LNCaP clone FGC (cell line): ENCODE measurements around the gene NOTCH1.
A peak's percentile ranks its signal among the peaks of the same experiment; 100 is the strongest.

Experiments
- DNase-seq: peaks from one replicate; pipeline ENCODE4 v3.0.0-alpha.2; 2011; ENCODE audit warnings: low read depth
- H3K4me3 ChIP-seq: 2 replicates; pipeline ENCODE4 v1.5.1; 2011; ENCODE audit warnings: mild to moderate bottlenecking, low read depth, low read length, control low read depth
- CTCF ChIP-seq: IDR thresholded peaks from 2 replicates; pipeline ENCODE4 v1.5.1; 2012; ENCODE audit warnings: mild to moderate bottlenecking; ENCODE audit not compliant: control insufficient read depth, insufficient read depth; ENCODE audit errors: extremely low read depth

Gene NOTCH1

GRCh38 chr9:136547508-136548215, 1.8 kb upstream of the NOTCH1 start:
- no peak for TF ChIP-seq CTCF
- no peak for DNase-seq
- no peak overlapping the region for H3K4me3 ChIP-seq

GRCh38 chr9:136546697-136547501, 1.1 kb upstream of the NOTCH1 start:
- TF ChIP-seq CTCF = peak; percentile 21; the same call in 1 of the 2 replicates
- DNase-seq = peak; percentile 68
- H3K4me3 ChIP-seq = peak overlapping the region; percentile 65

- no peak; the same call in 1 of the 2 replicates for TF ChIP-seq CTCF
- no peak for DNase-seq
- H3K4me3 ChIP-seq = peak overlapping the region; percentile 81
Measured at GRCh38 chr9:136545692-136545964, 220 bp downstream of the NOTCH1 start.

- DNase-seq = no peak
- H3K4me3 ChIP-seq = peak overlapping the region; percentile 81
- TF ChIP-seq CTCF = no peak
Measured at GRCh38 chr9:136544964-136545691, 720 bp downstream of the NOTCH1 start.

- no peak for TF ChIP-seq CTCF
- peak overlapping the region; percentile 81 for H3K4me3 ChIP-seq
- no peak for DNase-seq
Measured at GRCh38 chr9:136544548-136544963, 1.3 kb downstream of the NOTCH1 start.

GRCh38 chr9:136543830-136544547, 1.9 kb downstream of the NOTCH1 start:
- H3K4me3 ChIP-seq = peak overlapping the region; percentile 81
- TF ChIP-seq CTCF = no peak
- no peak for DNase-seq
